Nephron progenitor cell (in vitro differentiated cells): ENCODE measurements around the gene FSD1.
"Not testable (repeated sequence)": the region's sequence is repeated elsewhere in the genome, so short reads cannot be mapped to it uniquely, and the experiment has no call there.

ENCODE experiments used
- DNase-seq: peaks from one replicate; pipeline ENCODE4 v3.0.0; 2021
- H3K27ac Mint-ChIP-seq: 2 replicates; pipeline ENCODE4 v1.8.0; 2021; ENCODE audit warnings: mild to moderate bottlenecking, moderate library complexity, mixed read lengths
- H3K27me3 Mint-ChIP-seq: 2 replicates; pipeline ENCODE4 v1.8.0; 2021; ENCODE audit warnings: mild to moderate bottlenecking, low read depth, mixed read lengths; ENCODE audit not compliant: poor library complexity
- H3K36me3 Mint-ChIP-seq: 2 replicates; pipeline ENCODE4 v1.8.0; 2021; ENCODE audit warnings: low read depth, mixed read lengths
- H3K4me1 Mint-ChIP-seq: 2 replicates; pipeline ENCODE4 v1.8.0; 2021; ENCODE audit warnings: mixed read lengths
- H3K4me3 Mint-ChIP-seq: 2 replicates; pipeline ENCODE4 v1.8.0; 2021; ENCODE audit warnings: mild to moderate bottlenecking, moderate library complexity, mixed read lengths
- H3K9me3 Mint-ChIP-seq: 2 replicates; pipeline ENCODE4 v1.8.0; 2021; ENCODE audit warnings: mild to moderate bottlenecking, moderate library complexity, mixed read lengths
- TF ChIP-seq, protein P1 (sequence below): fragments of 200-600 bp; sonication (generic); IDR thresholded peaks from 2 replicates; pipeline ENCODE4 v1.5.0; 2021; ENCODE audit warnings: antibody characterized with exemption

Gene FSD1

GRCh38 chr19:4284176-4284958, 20.0 kb upstream of the FSD1 start:
- H3K4me3 Mint-ChIP-seq, result peak overlapping the region; percentile 20
- H3K36me3 Mint-ChIP-seq, result no peaks in the 10 kb centered on the region
- H3K27me3 Mint-ChIP-seq, result peaks cover 86% of the 10 kb centered on the region
- peaks cover 4% of the 10 kb centered on the region for H3K4me1 Mint-ChIP-seq
- DNase-seq, result peak; percentile 69
- TF ChIP-seq, protein P1, sequence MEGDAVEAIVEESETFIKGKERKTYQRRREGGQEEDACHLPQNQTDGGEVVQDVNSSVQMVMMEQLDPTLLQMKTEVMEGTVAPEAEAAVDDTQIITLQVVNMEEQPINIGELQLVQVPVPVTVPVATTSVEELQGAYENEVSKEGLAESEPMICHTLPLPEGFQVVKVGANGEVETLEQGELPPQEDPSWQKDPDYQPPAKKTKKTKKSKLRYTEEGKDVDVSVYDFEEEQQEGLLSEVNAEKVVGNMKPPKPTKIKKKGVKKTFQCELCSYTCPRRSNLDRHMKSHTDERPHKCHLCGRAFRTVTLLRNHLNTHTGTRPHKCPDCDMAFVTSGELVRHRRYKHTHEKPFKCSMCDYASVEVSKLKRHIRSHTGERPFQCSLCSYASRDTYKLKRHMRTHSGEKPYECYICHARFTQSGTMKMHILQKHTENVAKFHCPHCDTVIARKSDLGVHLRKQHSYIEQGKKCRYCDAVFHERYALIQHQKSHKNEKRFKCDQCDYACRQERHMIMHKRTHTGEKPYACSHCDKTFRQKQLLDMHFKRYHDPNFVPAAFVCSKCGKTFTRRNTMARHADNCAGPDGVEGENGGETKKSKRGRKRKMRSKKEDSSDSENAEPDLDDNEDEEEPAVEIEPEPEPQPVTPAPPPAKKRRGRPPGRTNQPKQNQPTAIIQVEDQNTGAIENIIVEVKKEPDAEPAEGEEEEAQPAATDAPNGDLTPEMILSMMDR, result no peak
- H3K9me3 Mint-ChIP-seq, result no peaks in the 10 kb centered on the region
- H3K27ac Mint-ChIP-seq, result no peak overlapping the region

GRCh38 chr19:4284974-4285373, 19.4 kb upstream of the FSD1 start:
- Mint-ChIP-seq H3K4me3 (no peak overlapping the region), H3K4me1 (peaks cover 4% of the 10 kb centered on the region), H3K27ac (no peak overlapping the region), H3K36me3 (no peaks in the 10 kb centered on the region), H3K27me3 (peaks cover 82% of the 10 kb centered on the region), H3K9me3 (no peaks in the 10 kb centered on the region)
- no peak for DNase-seq
- TF ChIP-seq, protein P1, result no peak

GRCh38 chr19:4286141-4286540, 18.3 kb upstream of the FSD1 start:
- H3K9me3 Mint-ChIP-seq, DNase-seq, H3K4me3 Mint-ChIP-seq, H3K36me3 Mint-ChIP-seq, H3K27ac Mint-ChIP-seq: not testable (repeated sequence)
- peaks cover 74% of the 10 kb centered on the region for H3K27me3 Mint-ChIP-seq
- peaks cover 11% of the 10 kb centered on the region for H3K4me1 Mint-ChIP-seq

GRCh38 chr19:4288091-4288777, 16.2 kb upstream of the FSD1 start:
- peaks cover 53% of the 10 kb centered on the region for H3K27me3 Mint-ChIP-seq
- no peak for DNase-seq
- H3K4me3 Mint-ChIP-seq, result no peak overlapping the region
- peaks cover 16% of the 10 kb centered on the region for H3K4me1 Mint-ChIP-seq
- no peaks in the 10 kb centered on the region for H3K9me3 Mint-ChIP-seq
- TF ChIP-seq, protein P1, result no peak
- H3K27ac Mint-ChIP-seq, result no peak overlapping the region
- H3K36me3 Mint-ChIP-seq, result no peaks in the 10 kb centered on the region

DNA sequence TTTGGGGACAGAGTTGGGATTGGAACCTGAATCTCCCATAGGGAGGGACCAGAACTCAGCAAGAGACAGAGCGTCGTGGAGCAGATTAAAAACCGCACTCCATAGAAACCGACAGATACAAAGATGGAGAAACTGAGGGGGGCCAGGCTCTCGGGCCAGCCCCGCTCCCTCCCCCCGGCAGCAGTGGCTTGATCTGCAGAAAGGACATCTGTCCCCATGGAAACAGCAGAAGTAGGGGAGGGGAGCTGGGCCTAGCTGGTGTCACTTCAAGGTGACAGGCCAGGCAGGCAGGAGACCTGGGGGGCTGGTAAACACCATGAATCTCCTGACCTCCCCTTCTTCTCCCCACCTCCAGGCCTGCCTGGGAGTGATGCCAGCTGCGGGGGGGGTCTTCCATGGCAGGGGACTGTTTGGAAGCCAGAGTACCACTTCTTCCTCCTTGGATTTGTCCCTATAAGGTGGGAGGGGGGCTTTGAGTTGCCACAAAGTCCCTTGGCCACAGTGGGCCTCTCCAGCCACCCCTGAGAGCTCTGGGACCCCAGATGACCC, 13.1 kb upstream of the FSD1 start:
- Mint-ChIP-seq H3K27ac (no peak overlapping the region), H3K9me3 (no peaks in the 10 kb centered on the region), H3K27me3 (peaks cover 45% of the 10 kb centered on the region), H3K36me3 (no peaks in the 10 kb centered on the region), H3K4me3 (no peak overlapping the region), H3K4me1 (peaks cover 11% of the 10 kb centered on the region)
- DNase-seq, result no peak
- TF ChIP-seq, protein P1, result no peak

GRCh38 chr19:4292515-4292914, 11.9 kb upstream of the FSD1 start:
- no peak for DNase-seq
- peaks cover 11% of the 10 kb centered on the region for H3K4me1 Mint-ChIP-seq
- no peaks in the 10 kb centered on the region for H3K9me3 Mint-ChIP-seq
- peaks cover 42% of the 10 kb centered on the region for H3K27me3 Mint-ChIP-seq
- no peak overlapping the region for H3K27ac Mint-ChIP-seq
- H3K4me3 Mint-ChIP-seq, result no peak overlapping the region
- TF ChIP-seq, protein P1, result no peak
- H3K36me3 Mint-ChIP-seq, result no peaks in the 10 kb centered on the region
